Upper lobe of left lung (tissue), 4 donors: ENCODE measurements around the gene ELL3.

ENCODE experiments used
- POLR2A ChIP-seq, 4 donors: fragments of 450-650 bp; IDR thresholded peaks; one replicate each; pipeline ENCODE4 v1.5.1; 2016 to 2017; ENCODE audit warnings: antibody characterized with exemption in 4 of 4, mild to moderate bottlenecking in 2 of 4
- TF ChIP-seq, protein P1 (sequence below), 6 experiments: fragments of 450-650 bp in 4 of 6; fragments of 200-600 bp in 2 of 6; sonication (generic) in 2 of 6; IDR thresholded peaks; one replicate each; pipeline ENCODE4 v1.5.1; 2016 to 2019; ENCODE audit warnings: antibody characterized with exemption in 6 of 6

DNA sequence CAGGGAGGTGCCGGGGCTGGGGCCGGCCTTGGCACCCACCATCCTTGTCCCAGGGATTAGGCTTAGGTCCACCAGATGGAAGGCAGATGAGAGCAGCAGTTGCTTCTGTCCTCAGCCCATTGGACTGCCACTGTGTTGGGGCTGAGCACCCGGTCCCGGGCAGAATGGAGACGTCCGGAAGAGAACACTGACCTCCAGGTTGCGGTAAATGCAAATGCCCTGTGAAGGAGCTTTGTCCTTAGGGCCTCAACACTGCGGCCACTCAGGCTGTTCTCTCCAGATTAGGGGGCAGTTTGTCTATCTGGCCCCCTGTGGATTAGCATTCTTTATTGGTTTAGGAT lies 23.1 kb upstream of the ELL3 start, which contains the start of gene SERINC4:
- TF ChIP-seq, protein P1, sequence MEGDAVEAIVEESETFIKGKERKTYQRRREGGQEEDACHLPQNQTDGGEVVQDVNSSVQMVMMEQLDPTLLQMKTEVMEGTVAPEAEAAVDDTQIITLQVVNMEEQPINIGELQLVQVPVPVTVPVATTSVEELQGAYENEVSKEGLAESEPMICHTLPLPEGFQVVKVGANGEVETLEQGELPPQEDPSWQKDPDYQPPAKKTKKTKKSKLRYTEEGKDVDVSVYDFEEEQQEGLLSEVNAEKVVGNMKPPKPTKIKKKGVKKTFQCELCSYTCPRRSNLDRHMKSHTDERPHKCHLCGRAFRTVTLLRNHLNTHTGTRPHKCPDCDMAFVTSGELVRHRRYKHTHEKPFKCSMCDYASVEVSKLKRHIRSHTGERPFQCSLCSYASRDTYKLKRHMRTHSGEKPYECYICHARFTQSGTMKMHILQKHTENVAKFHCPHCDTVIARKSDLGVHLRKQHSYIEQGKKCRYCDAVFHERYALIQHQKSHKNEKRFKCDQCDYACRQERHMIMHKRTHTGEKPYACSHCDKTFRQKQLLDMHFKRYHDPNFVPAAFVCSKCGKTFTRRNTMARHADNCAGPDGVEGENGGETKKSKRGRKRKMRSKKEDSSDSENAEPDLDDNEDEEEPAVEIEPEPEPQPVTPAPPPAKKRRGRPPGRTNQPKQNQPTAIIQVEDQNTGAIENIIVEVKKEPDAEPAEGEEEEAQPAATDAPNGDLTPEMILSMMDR (IDR thresholded peaks at IDR 0.05), result no peak
- no peak for TF ChIP-seq POLR2A (IDR thresholded peaks at IDR 0.05)
